HCT116 (cell line): Measurements from ENCODE around the gene SPATA16. TPM values are rescaled to one million over a fixed set of nuclear protein-coding genes. Genes with fewer than 3 reads are reported as not detected.

ENCODE experiments used
- ATAC-seq: fragments of 200-7000 bp; cut with Tn5 transposase; 2 replicates; pipeline ENCODE4 v1.9.1; 2020; ENCODE audit warnings: mild to moderate bottlenecking, moderate library complexity
- BruUV-seq: library from RNA; stranded (reverse); fragments of 400-500 nt; replicated peaks from 2 replicates; lab custom pipeline; 2021; lab: Mats Ljungman, UMichigan
- CTCF ChIA-PET: fragments of 300-600 bp; sonication (Branson Sonifier 250); formaldehyde crosslinking; loops from one replicate; lab custom pipeline; 2021; ENCODE audit warnings: antibody characterized with exemption; lab: Charles Lee
- POLR2A ChIA-PET: fragments of 300-600, 350-600 bp; sonication (Branson Sonifier 250); formaldehyde crosslinking; loops from one replicate; lab custom pipeline; 2021; ENCODE audit warnings: antibody characterized with exemption; lab: Charles Lee
- RAD21 ChIA-PET, 2 experiments: fragments of 300-600 bp; sonication (Branson Sonifier 250); formaldehyde crosslinking; loops; one replicate each; lab custom pipeline; 2023; ENCODE audit warnings: low total read pairs in 2 of 2; ENCODE audit not compliant: uncharacterized antibody in 2 of 2, unreplicated experiment in 2 of 2, low non-redundant PET in 1 of 2; lab: Charles Lee
- DNase-seq: peaks from one replicate; pipeline ENCODE4 v3.0.0-alpha.2; 2010; ENCODE audit warnings: low read depth, low spot score
- H2AFZ ChIP-seq: fragments of 200-600 bp; shearing (Covaris generic), sonication (generic); 2 replicates; pipeline ENCODE4 v1.6.1; 2017; ENCODE audit warnings: low read depth, mixed run types, mixed read lengths, antibody characterized with exemption, low read length; ENCODE audit not compliant: poor library complexity, severe bottlenecking
- H3K27ac ChIP-seq: 2 replicates; pipeline ENCODE4 v1.5.1; 2012; ENCODE audit warnings: low read depth, low read length
- H3K27me3 ChIP-seq: fragments of 200-600 bp; sonication (generic); 2 replicates; pipeline ENCODE4 v1.6.1; 2016; ENCODE audit warnings: mixed run types, low read length, mixed read lengths; ENCODE audit not compliant: insufficient read depth
- H3K36me3 ChIP-seq, 2 experiments: fragments of 200-500 bp in 1 of 2; fragments of 200-600 bp in 1 of 2; sonication (Bioruptor generic) in 1 of 2; sonication (generic) in 1 of 2; 2 replicates each; pipeline versions ENCODE4 v1.5.1 to v1.6.1; 2014 to 2016; ENCODE audit warnings: low read length in 2 of 2, inconsistent platforms in 1 of 2, mixed read lengths in 1 of 2, mixed run types in 1 of 2; ENCODE audit not compliant: insufficient read depth in 2 of 2, control insufficient read depth in 1 of 2
- H3K4me1 ChIP-seq, 2 experiments: fragments of 200-600 bp in 1 of 2; sonication (generic) in 1 of 2; 2 replicates each; pipeline versions ENCODE4 v1.5.1 to v1.6.1; 2012 to 2017; ENCODE audit warnings: low read length in 2 of 2, inconsistent platforms in 1 of 2, mild to moderate bottlenecking in 1 of 2, mixed read lengths in 1 of 2, mixed run types in 1 of 2, moderate library complexity in 1 of 2; ENCODE audit not compliant: insufficient read depth in 2 of 2, control insufficient read depth in 1 of 2
- H3K4me2 ChIP-seq: fragments of 200-600 bp; sonication (generic); 2 replicates; pipeline ENCODE4 v1.6.1; 2017; ENCODE audit warnings: mixed run types, low read length, mixed read lengths
- H3K4me3 ChIP-seq, 2 experiments: fragments of 200-600 bp in 1 of 2; sonication (generic) in 1 of 2; replicated peaks in 1 of 2; 2 replicates each; pipeline ENCODE4 v1.5.1; 2011 to 2016; ENCODE audit warnings: low read length in 2 of 2, control low read depth in 1 of 2, low read depth in 1 of 2, mild to moderate bottlenecking in 1 of 2, mixed read lengths in 1 of 2, mixed run types in 1 of 2
- H3K79me2 ChIP-seq: fragments of 200-600 bp; sonication (generic); 2 replicates; pipeline ENCODE4 v1.6.1; 2017; ENCODE audit warnings: mild to moderate bottlenecking, mixed run types, low read length, moderate library complexity, mixed read lengths; ENCODE audit not compliant: insufficient read depth
- H3K9ac ChIP-seq: fragments of 200-600 bp; sonication (generic); 2 replicates; pipeline ENCODE4 v1.6.1; 2016; ENCODE audit warnings: low read length, mixed read lengths
- H3K9me2 ChIP-seq: fragments of 200-600 bp; sonication (generic), shearing (Covaris generic); 2 replicates; pipeline ENCODE4 v1.6.1; 2017; ENCODE audit warnings: mixed run types, mild to moderate bottlenecking, moderate library complexity; ENCODE audit not compliant: insufficient read depth
- H3K9me3 ChIP-seq, 2 experiments: fragments of 200-500 bp in 1 of 2; fragments of 200-600 bp in 1 of 2; sonication (Bioruptor generic) in 1 of 2; sonication (generic) in 1 of 2; 2 replicates each; pipeline ENCODE4 v1.6.1; 2014 to 2017; ENCODE audit warnings: low read length in 2 of 2, mixed read lengths in 2 of 2, inconsistent platforms in 1 of 2, low read depth in 1 of 2, mild to moderate bottlenecking in 1 of 2, mixed run types in 1 of 2, moderate library complexity in 1 of 2; ENCODE audit not compliant: control insufficient read depth in 1 of 2, insufficient read depth in 1 of 2
- H4K20me1 ChIP-seq: fragments of 200-600 bp; sonication (generic), shearing (Covaris generic); 2 replicates; pipeline ENCODE4 v1.6.1; 2017; ENCODE audit warnings: mixed run types, mild to moderate bottlenecking, moderate library complexity; ENCODE audit not compliant: insufficient read depth
- CBX3 ChIP-seq: IDR thresholded peaks from 2 replicates; pipeline ENCODE4 v1.6.1; 2012; ENCODE audit warnings: low read depth
- ELF1 ChIP-seq: IDR thresholded peaks from 2 replicates; pipeline ENCODE4 v1.6.1; 2012; ENCODE audit warnings: low read depth, borderline replicate concordance
- FOSL1 ChIP-seq: IDR thresholded peaks from 2 replicates; pipeline ENCODE4 v1.6.1; 2012; ENCODE audit warnings: low read depth
- JUND ChIP-seq: IDR thresholded peaks from 2 replicates; pipeline ENCODE4 v1.6.1; 2012
- POLR2A ChIP-seq: IDR thresholded peaks from 2 replicates; pipeline ENCODE4 v1.7.0; 2011; ENCODE audit warnings: borderline replicate concordance; ENCODE audit not compliant: insufficient read depth, insufficient read length; ENCODE audit errors: extremely low read depth
- POLR2AphosphoS5 ChIP-seq: IDR thresholded peaks from 2 replicates; pipeline ENCODE4 v1.6.1; 2011; ENCODE audit warnings: mild to moderate bottlenecking, low read depth, low read length, moderate library complexity
- ZFX ChIP-seq: fragments of 450-650 bp; IDR thresholded peaks from 2 replicates; pipeline ENCODE4 v1.6.1; 2017
- intact Hi-C: fragments of 100-400 bp; cut with micrococcal nuclease; formaldehyde crosslinking; loops from 2 replicates; pipeline ENCODE4 v1.10.0; 2022
- total RNA-seq: library from RNA; stranded (reverse); gene quantifications from one replicate; pipeline ENCODE4 v1.2.1, GENCODE V29; 2021; ENCODE audit not compliant: unreplicated experiment
- TF ChIP-seq, protein P1 (sequence below): IDR thresholded peaks from 2 replicates; pipeline ENCODE4 v1.6.1; 2011; ENCODE audit warnings: mild to moderate bottlenecking, low read length, moderate library complexity; ENCODE audit not compliant: insufficient replicate concordance; ENCODE audit errors: extremely low read depth
- TF ChIP-seq, protein P2 (sequence below): IDR thresholded peaks from 2 replicates; pipeline ENCODE4 v1.6.1; 2012
- TF ChIP-seq, protein P3 (sequence below): IDR thresholded peaks from 2 replicates; pipeline ENCODE4 v1.6.1; 2012
- TF ChIP-seq, protein P4 (sequence below): IDR thresholded peaks from 2 replicates; pipeline ENCODE4 v1.6.1; 2012; ENCODE audit warnings: low read depth

Gene SPATA16
- total RNA-seq, 1 experiment from 2014 or later, result not detected

DNA sequence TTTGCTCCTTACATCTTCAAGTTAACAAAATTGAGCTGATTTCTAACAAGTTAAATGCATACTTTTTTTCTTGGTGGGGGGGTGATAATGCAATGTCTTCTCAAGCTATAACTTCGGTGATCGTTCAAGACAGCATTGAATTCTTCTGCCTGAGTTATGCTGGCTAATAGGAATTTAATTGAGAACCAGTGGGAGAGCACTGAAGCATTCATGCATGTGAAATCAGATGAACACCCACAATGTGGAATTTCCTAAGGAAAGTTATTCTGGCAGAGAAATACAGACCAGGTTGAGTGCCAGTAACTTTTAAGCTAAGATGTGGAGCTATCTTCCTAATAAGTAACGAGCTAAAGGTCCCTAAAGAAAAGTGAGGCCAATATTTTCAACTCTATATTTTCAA, 3.0 kb downstream of the SPATA16 start:
- no peak for ATAC-seq
- RAD21 ChIA-PET, result no interaction called here

DNA sequence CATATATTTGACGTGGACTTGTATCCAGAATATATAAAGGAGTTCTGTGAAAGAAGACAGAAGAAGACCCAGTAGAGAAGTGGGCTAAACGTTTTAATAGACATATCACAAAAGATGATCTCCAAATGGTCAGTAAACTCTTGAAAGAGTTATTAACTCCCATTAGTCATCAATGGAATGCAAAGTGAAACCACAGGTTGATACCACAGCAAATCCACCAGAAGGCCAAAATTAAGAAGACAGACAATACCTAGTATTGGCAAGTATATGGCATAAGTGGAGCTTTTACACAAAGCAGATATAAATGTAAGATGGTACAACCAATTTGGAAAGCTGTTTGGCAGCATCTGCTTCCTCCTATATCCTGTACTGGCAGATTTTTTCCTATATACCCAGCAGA, 6.0 kb downstream of the SPATA16 start:
- ATAC-seq (no peak), DNase-seq (no peak)
- ChIA-PET RAD21 (no interaction called here), POLR2A (no interaction called here), CTCF (no interaction called here)
- H3K9me2 ChIP-seq, result no peaks in the 10 kb centered on the region; the same call in 1 of the 2 replicates
- no TSS peak for BruUV-seq
- no peak overlapping the region for H3K27ac ChIP-seq
- intact Hi-C loops, result no loop called here
- no peak overlapping the region for H3K9ac ChIP-seq
- H3K4me1 ChIP-seq, result 0 out of 4 replicates have a peak, but pooled peaks cover 0 to 3% of the 10 kb centered on the region in 2 experiments
- H4K20me1 ChIP-seq, result no peaks in the 10 kb centered on the region
- no peaks in the 10 kb centered on the region for H3K36me3 ChIP-seq
- H3K9me3 ChIP-seq, result no peaks in the 10 kb centered on the region
- no peaks in the 10 kb centered on the region for H3K27me3 ChIP-seq
- no peak overlapping the region for H2AFZ ChIP-seq
- no peak overlapping the region for H3K4me3 ChIP-seq
- no peaks in the 10 kb centered on the region for H3K79me2 ChIP-seq
- no peak overlapping the region for H3K4me2 ChIP-seq
- TF ChIP-seq, protein P1, sequence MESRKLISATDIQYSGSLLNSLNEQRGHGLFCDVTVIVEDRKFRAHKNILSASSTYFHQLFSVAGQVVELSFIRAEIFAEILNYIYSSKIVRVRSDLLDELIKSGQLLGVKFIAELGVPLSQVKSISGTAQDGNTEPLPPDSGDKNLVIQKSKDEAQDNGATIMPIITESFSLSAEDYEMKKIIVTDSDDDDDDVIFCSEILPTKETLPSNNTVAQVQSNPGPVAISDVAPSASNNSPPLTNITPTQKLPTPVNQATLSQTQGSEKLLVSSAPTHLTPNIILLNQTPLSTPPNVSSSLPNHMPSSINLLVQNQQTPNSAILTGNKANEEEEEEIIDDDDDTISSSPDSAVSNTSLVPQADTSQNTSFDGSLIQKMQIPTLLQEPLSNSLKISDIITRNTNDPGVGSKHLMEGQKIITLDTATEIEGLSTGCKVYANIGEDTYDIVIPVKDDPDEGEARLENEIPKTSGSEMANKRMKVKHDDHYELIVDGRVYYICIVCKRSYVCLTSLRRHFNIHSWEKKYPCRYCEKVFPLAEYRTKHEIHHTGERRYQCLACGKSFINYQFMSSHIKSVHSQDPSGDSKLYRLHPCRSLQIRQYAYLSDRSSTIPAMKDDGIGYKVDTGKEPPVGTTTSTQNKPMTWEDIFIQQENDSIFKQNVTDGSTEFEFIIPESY, result no peak
- TF ChIP-seq POLR2A (no peak), ZFX (no peak), CBX3 (no peak), JUND (no peak), FOSL1 (no peak), ELF1 (no peak)
- TF ChIP-seq, protein P2, sequence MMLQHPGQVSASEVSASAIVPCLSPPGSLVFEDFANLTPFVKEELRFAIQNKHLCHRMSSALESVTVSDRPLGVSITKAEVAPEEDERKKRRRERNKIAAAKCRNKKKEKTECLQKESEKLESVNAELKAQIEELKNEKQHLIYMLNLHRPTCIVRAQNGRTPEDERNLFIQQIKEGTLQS, result no peak
- TF ChIP-seq, protein P3, sequence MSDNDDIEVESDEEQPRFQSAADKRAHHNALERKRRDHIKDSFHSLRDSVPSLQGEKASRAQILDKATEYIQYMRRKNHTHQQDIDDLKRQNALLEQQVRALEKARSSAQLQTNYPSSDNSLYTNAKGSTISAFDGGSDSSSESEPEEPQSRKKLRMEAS, result no peak

More for the DNA sequence above, 3.0 kb downstream of the SPATA16 start:
- Histone ChIP-seq H3K9me3 (no peaks in the 10 kb centered on the region), H3K79me2 (no peaks in the 10 kb centered on the region), H3K4me3 (no peak overlapping the region), H3K9ac (no peak overlapping the region), H3K9me2 (no peaks in the 10 kb centered on the region), H3K36me3 (no peaks in the 10 kb centered on the region), H3K27ac (no peak overlapping the region), H3K4me1 (0 out of 4 replicates have a peak, but pooled peaks cover 0 to 3% of the 10 kb centered on the region in 2 experiments), H2AFZ (no peak overlapping the region), H4K20me1 (no peaks in the 10 kb centered on the region), H3K4me2 (no peak overlapping the region), H3K27me3 (no peaks in the 10 kb centered on the region)
- ChIA-PET CTCF (no interaction called here), POLR2A (no interaction called here)
- TF ChIP-seq POLR2AphosphoS5, result no peak
- TF ChIP-seq, protein P4, sequence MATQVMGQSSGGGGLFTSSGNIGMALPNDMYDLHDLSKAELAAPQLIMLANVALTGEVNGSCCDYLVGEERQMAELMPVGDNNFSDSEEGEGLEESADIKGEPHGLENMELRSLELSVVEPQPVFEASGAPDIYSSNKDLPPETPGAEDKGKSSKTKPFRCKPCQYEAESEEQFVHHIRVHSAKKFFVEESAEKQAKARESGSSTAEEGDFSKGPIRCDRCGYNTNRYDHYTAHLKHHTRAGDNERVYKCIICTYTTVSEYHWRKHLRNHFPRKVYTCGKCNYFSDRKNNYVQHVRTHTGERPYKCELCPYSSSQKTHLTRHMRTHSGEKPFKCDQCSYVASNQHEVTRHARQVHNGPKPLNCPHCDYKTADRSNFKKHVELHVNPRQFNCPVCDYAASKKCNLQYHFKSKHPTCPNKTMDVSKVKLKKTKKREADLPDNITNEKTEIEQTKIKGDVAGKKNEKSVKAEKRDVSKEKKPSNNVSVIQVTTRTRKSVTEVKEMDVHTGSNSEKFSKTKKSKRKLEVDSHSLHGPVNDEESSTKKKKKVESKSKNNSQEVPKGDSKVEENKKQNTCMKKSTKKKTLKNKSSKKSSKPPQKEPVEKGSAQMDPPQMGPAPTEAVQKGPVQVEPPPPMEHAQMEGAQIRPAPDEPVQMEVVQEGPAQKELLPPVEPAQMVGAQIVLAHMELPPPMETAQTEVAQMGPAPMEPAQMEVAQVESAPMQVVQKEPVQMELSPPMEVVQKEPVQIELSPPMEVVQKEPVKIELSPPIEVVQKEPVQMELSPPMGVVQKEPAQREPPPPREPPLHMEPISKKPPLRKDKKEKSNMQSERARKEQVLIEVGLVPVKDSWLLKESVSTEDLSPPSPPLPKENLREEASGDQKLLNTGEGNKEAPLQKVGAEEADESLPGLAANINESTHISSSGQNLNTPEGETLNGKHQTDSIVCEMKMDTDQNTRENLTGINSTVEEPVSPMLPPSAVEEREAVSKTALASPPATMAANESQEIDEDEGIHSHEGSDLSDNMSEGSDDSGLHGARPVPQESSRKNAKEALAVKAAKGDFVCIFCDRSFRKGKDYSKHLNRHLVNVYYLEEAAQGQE, result no peak
- intact Hi-C loops, result no loop called here
- no TSS peak for BruUV-seq
- DNase-seq, result no peak
